H9 (cell line): ENCODE data around the gene RND3. TPM values are rescaled to one million over a fixed set of nuclear protein-coding genes. Genes with fewer than 3 reads are reported as not detected.
A peak's percentile ranks its signal among the peaks of the same experiment; 100 is the strongest.

Experiments
- DNase-seq: peaks from one replicate; pipeline ENCODE4 v3.0.0-alpha.2; 2017
- H2AFZ ChIP-seq: one replicate; pipeline ENCODE4 v1.6.1; 2013; ENCODE audit warnings: mild to moderate bottlenecking, low read length, control low read depth, moderate library complexity
- H2AK5ac ChIP-seq: 2 replicates; pipeline ENCODE4 v1.6.1; 2013; ENCODE audit warnings: low read length, control low read depth, mixed read lengths; ENCODE audit not compliant: insufficient read length
- H2BK120ac ChIP-seq: one replicate; pipeline ENCODE4 v1.6.1; 2013; ENCODE audit warnings: low read depth, mild to moderate bottlenecking, low read length, control low read depth, inconsistent platforms; ENCODE audit not compliant: poor library complexity, severe bottlenecking
- H2BK12ac ChIP-seq: 2 replicates; pipeline ENCODE4 v1.6.1; 2013; ENCODE audit warnings: low read length, control low read depth, mixed read lengths, low read depth; ENCODE audit not compliant: insufficient read length
- H2BK15ac ChIP-seq: 2 replicates; pipeline ENCODE4 v1.6.1; 2013; ENCODE audit warnings: low read depth, low read length, control low read depth
- H2BK20ac ChIP-seq: one replicate; pipeline ENCODE4 v1.6.1; 2013; ENCODE audit warnings: low read depth, mild to moderate bottlenecking, low read length, control low read depth, inconsistent platforms; ENCODE audit not compliant: poor library complexity, severe bottlenecking
- H2BK5ac ChIP-seq: 2 replicates; pipeline ENCODE4 v1.6.1; 2013; ENCODE audit warnings: low read length, control low read depth, mixed read lengths; ENCODE audit not compliant: insufficient read length
- H3K14ac ChIP-seq: 2 replicates; pipeline ENCODE4 v1.6.1; 2013; ENCODE audit warnings: low read length, control low read depth; ENCODE audit not compliant: insufficient read depth
- H3K18ac ChIP-seq: 2 replicates; pipeline ENCODE4 v1.6.1; 2013; ENCODE audit warnings: low read depth, mild to moderate bottlenecking, mixed read lengths, low read length, control low read depth; ENCODE audit not compliant: insufficient read length
- H3K23ac ChIP-seq: 2 replicates; pipeline ENCODE4 v1.6.1; 2013; ENCODE audit warnings: low read length, control low read depth, mixed read lengths, low read depth; ENCODE audit not compliant: insufficient read length
- H3K23me2 ChIP-seq: 2 replicates; pipeline ENCODE4 v1.6.1; 2013; ENCODE audit warnings: low read depth, mild to moderate bottlenecking, mixed read lengths, low read length, control low read depth; ENCODE audit not compliant: insufficient read length, poor library complexity, severe bottlenecking
- H3K27ac ChIP-seq: 2 replicates; pipeline ENCODE4 v1.5.1; 2013; ENCODE audit warnings: low read length, control low read depth, mixed read lengths, low read depth; ENCODE audit not compliant: insufficient read length
- H3K27me3 ChIP-seq: 2 replicates; pipeline ENCODE4 v1.6.1; 2013; ENCODE audit warnings: low read length, control low read depth, inconsistent platforms; ENCODE audit not compliant: insufficient read depth
- H3K4ac ChIP-seq: 2 replicates; pipeline ENCODE4 v1.6.1; 2013; ENCODE audit warnings: low read depth, mild to moderate bottlenecking, control low read depth, inconsistent platforms, low read length, moderate library complexity
- H3K4me1 ChIP-seq: 2 replicates; pipeline ENCODE4 v1.6.1; 2013; ENCODE audit warnings: low read length, control low read depth, inconsistent platforms; ENCODE audit not compliant: insufficient read depth
- H3K4me2 ChIP-seq: 2 replicates; pipeline ENCODE4 v1.6.1; 2013; ENCODE audit warnings: low read length, control low read depth, mixed read lengths; ENCODE audit not compliant: insufficient read length, insufficient read depth
- H3K56ac ChIP-seq: 2 replicates; pipeline ENCODE4 v1.6.1; 2013; ENCODE audit warnings: low read depth, mild to moderate bottlenecking, mixed read lengths, low read length, control low read depth; ENCODE audit not compliant: insufficient read length
- H3K79me1 ChIP-seq: 2 replicates; pipeline ENCODE4 v1.6.1; 2013; ENCODE audit warnings: low read depth, mild to moderate bottlenecking, moderate library complexity, low read length, control low read depth, inconsistent platforms; ENCODE audit not compliant: insufficient read depth, poor library complexity, severe bottlenecking
- H3K79me2 ChIP-seq: 2 replicates; pipeline ENCODE4 v1.6.1; 2013; ENCODE audit warnings: low read length, control low read depth, inconsistent platforms; ENCODE audit not compliant: insufficient read depth
- H3K9ac ChIP-seq: 2 replicates; pipeline ENCODE4 v1.6.1; 2013; ENCODE audit warnings: low read length, control low read depth, mixed read lengths; ENCODE audit not compliant: insufficient read length; ENCODE audit errors: extremely low read depth
- H3K9me3 ChIP-seq: one replicate; pipeline ENCODE4 v1.6.1; 2013; ENCODE audit warnings: low read depth, low read length, inconsistent platforms; ENCODE audit not compliant: control insufficient read depth
- H3T11ph ChIP-seq: one replicate; pipeline ENCODE4 v1.6.1; 2013; ENCODE audit warnings: mild to moderate bottlenecking, low read length, control low read depth, inconsistent platforms
- H4K20me1 ChIP-seq: one replicate; pipeline ENCODE4 v1.6.1; 2013; ENCODE audit not compliant: control insufficient read depth, insufficient read length, insufficient read depth
- H4K5ac ChIP-seq: 2 replicates; pipeline ENCODE4 v1.6.1; 2013; ENCODE audit warnings: low read depth, mild to moderate bottlenecking, mixed read lengths, low read length, control low read depth; ENCODE audit not compliant: insufficient read length
- H4K8ac ChIP-seq: replicated peaks from 2 replicates; pipeline ENCODE4 v1.6.1; 2013; ENCODE audit warnings: low read length, control low read depth, mixed read lengths, low read depth; ENCODE audit not compliant: insufficient read length
- H4K91ac ChIP-seq: 2 replicates; pipeline ENCODE4 v1.6.1; 2013; ENCODE audit warnings: low read depth, mild to moderate bottlenecking, moderate library complexity, mixed read lengths, low read length, control low read depth; ENCODE audit not compliant: insufficient read length
- H3K27ac Mint-ChIP-seq, 3 experiments: 2 replicates in 2 of 3; 3 replicates in 1 of 3; pipeline ENCODE4 v1.8.0; 2020 to 2021; ENCODE audit warnings: mixed read lengths in 3 of 3, mild to moderate bottlenecking in 1 of 3, moderate library complexity in 1 of 3
- H3K27me3 Mint-ChIP-seq: 2 replicates; pipeline ENCODE4 v1.8.0; 2021; ENCODE audit warnings: low read depth, mild to moderate bottlenecking, moderate library complexity, mixed read lengths
- H3K36me3 Mint-ChIP-seq, 3 experiments: 2 replicates in 2 of 3; 3 replicates in 1 of 3; pipeline ENCODE4 v1.8.0; 2020 to 2021; ENCODE audit warnings: low read depth in 3 of 3, mixed read lengths in 3 of 3; ENCODE audit not compliant: insufficient read depth in 1 of 3
- H3K4me1 Mint-ChIP-seq, 2 experiments: 2 replicates each; pipeline ENCODE4 v1.8.0; 2020; ENCODE audit warnings: mixed read lengths in 2 of 2
- H3K4me3 Mint-ChIP-seq, 2 experiments: 2 replicates in 1 of 2; 3 replicates in 1 of 2; pipeline ENCODE4 v1.8.0; 2020 to 2021; ENCODE audit warnings: mild to moderate bottlenecking in 2 of 2, mixed read lengths in 2 of 2, moderate library complexity in 1 of 2
- H3K9me3 Mint-ChIP-seq, 2 experiments: 2 replicates in 1 of 2; 3 replicates in 1 of 2; pipeline ENCODE4 v1.8.0; 2020; ENCODE audit warnings: mild to moderate bottlenecking in 2 of 2, mixed read lengths in 2 of 2, moderate library complexity in 1 of 2
- CTCF ChIP-seq: fragments of 200-600 bp; sonication (generic); conservative IDR thresholded peaks from 3 replicates; pipeline ENCODE4 v1.8.0; 2021; ENCODE audit warnings: antibody characterized with exemption, mild to moderate bottlenecking
- WGBS: extraction: QIAGEN DNeasy Blood & Tissue Kit; methylation state at CpG from one replicate; pipeline ENCODE4 v1.1.7; 2013; ENCODE audit warnings: missing lambda C conversion rate, low lambda C conversion rate, mixed read lengths; ENCODE audit not compliant: insufficient read length; ENCODE audit errors: extremely low coverage; 5-methylcytosine and 5-hydroxymethylcytosine counted together
- total RNA-seq: library from RNA; stranded (reverse); gene quantifications from 2 replicates; pipeline ENCODE4 v1.2.1, GENCODE V29; 2021

The RND3 gene
- total RNA-seq, 1 experiment from 2014 or later, result 62.6 TPM

- DNase-seq, result no peak
- Histone ChIP-seq H2AK5ac (no peak overlapping the region), H3K9me3 (no peaks in the 10 kb centered on the region), H2BK120ac (no peak overlapping the region), H2BK12ac (no peak overlapping the region), H2BK5ac (no peak overlapping the region), H3K27me3 (no peaks in the 10 kb centered on the region), H3K9ac (no peak overlapping the region), H4K20me1 (no peaks in the 10 kb centered on the region), H3K56ac (no peak overlapping the region), H3K23me2 (no peaks in the 10 kb centered on the region), H3K4ac (no peak overlapping the region), H2BK20ac (no peak overlapping the region), H3K79me2 (peaks cover 71% of the 10 kb centered on the region), H3K14ac (no peak overlapping the region), H2BK15ac (no peak overlapping the region), H3K27ac (no peak overlapping the region), H3K79me1 (peaks cover 5% of the 10 kb centered on the region), H4K8ac (no peak overlapping the region), H3K4me1 (peaks cover 14% of the 10 kb centered on the region), H3K4me2 (peak overlapping the region; percentile 6), H3T11ph (no peak overlapping the region), H3K18ac (no peak overlapping the region), H4K5ac (no peak overlapping the region), H2AFZ (no peak overlapping the region), H4K91ac (no peak overlapping the region), H3K23ac (no peak overlapping the region)
- TF ChIP-seq CTCF, result no peak
- H3K4me3 Mint-ChIP-seq, result no peak overlapping the region
- H3K36me3 Mint-ChIP-seq, result peaks cover 9 to 47% (median 16%) of the 10 kb centered on the region in 3 experiments; a peak in 6 of 7 replicates
- no peak overlapping the region; a peak in 1 of 7 replicates for H3K27ac Mint-ChIP-seq
- H3K4me1 Mint-ChIP-seq, result peaks cover 51 to 69% of the 10 kb centered on the region in 2 experiments
- WGBS, result no CpG with 5 or more reads among the region's 3 CpGs
- no peaks in the 10 kb centered on the region for H3K27me3 Mint-ChIP-seq
- H3K9me3 Mint-ChIP-seq, result no peaks in the 10 kb centered on the region
Measured at GRCh38 chr2:150479075-150479915, 8.2 kb downstream of the RND3 start.
